GM12892 (cell line): ENCODE results near the gene TRAPPC10.

Source experiments
- POLR2A ChIP-seq: IDR thresholded peaks from 2 replicates; pipeline ENCODE4 v1.6.1; 2011; ENCODE audit warnings: low read depth, low read length, control low read depth
- POLR2AphosphoS5 ChIP-seq: IDR thresholded peaks from 2 replicates; pipeline ENCODE4 v1.6.1; 2011; ENCODE audit warnings: low read depth, low read length, control low read depth

DNA sequence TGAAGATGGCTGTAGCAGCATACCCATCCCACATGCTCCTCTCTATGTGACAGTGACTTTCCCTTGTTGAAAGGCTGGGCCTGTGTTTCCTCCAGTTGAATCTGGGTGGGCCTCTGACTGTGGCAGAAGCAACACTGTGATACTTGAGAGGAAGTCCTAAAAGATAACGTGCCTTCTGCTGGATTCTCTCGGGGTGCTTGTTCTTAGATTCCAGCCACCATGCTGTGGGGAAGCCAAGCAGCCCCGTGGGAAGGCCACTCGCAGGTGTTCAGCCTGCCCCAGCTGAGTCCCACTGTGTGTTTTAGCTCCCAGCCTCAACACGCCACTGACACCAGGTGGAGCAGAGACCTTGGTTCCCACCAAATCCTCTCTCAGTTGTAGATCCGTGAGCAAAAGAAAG lies 31.5 kb downstream of the TRAPPC10 start:
- TF ChIP-seq POLR2A (no peak), POLR2AphosphoS5 (no peak)
